B cell (primary cell): ENCODE data around the gene LSM14A. TPM values are rescaled to one million over a fixed set of nuclear protein-coding genes. Genes with fewer than 3 reads are reported as not detected.

Experiments used
- ATAC-seq: fragments of 200-7000 bp; cut with Tn5 transposase; one replicate; pipeline ENCODE4 v1.10.0; 2021; ENCODE audit warnings: low read depth, mild to moderate bottlenecking, moderate number of reproducible peaks, moderate library complexity
- CTCF ChIA-PET: fragments of 350-600 bp; sonication (Branson Sonifier 250); formaldehyde crosslinking; loops from one replicate; lab custom pipeline; 2021; ENCODE audit warnings: antibody characterized with exemption, inconsistent platforms; lab: Charles Lee
- POLR2A ChIA-PET: fragments of 350-600 bp; sonication (Branson Sonifier 250); formaldehyde crosslinking; loops from one replicate; lab custom pipeline; 2021; ENCODE audit warnings: antibody characterized with exemption; lab: Charles Lee
- DNase-seq: peaks from one replicate; pipeline ENCODE4 v3.0.0; 2013
- H2AFZ ChIP-seq: 2 replicates; pipeline ENCODE4 v1.6.1; 2012; ENCODE audit warnings: mild to moderate bottlenecking, low read depth, low read length; ENCODE audit not compliant: insufficient read depth, poor library complexity, severe bottlenecking
- H3K27ac ChIP-seq, 2 donors: 1 replicate in 1 of 2; 2 replicates in 1 of 2; pipeline ENCODE4 v1.5.1; 2012 to 2013; ENCODE audit warnings: low read length in 2 of 2, mild to moderate bottlenecking in 2 of 2, moderate library complexity in 1 of 2
- H3K27me3 ChIP-seq, 4 experiments: fragments of 200-600 bp in 1 of 4; sonication (generic) in 1 of 4; replicated peaks in 1 of 4; 1 replicate in 2 of 4; 2 replicates in 2 of 4; pipeline versions ENCODE4 v1.6.1 to v1.7.0; 2013 to 2016; ENCODE audit warnings: low read length in 3 of 4, mild to moderate bottlenecking in 2 of 4, mixed read lengths in 1 of 4, moderate library complexity in 1 of 4; ENCODE audit not compliant: insufficient read depth in 4 of 4, control insufficient read depth in 3 of 4; ENCODE audit errors: control extremely low read depth in 1 of 4
- H3K36me3 ChIP-seq, 2 experiments: replicated peaks in 1 of 2; 1 replicate in 1 of 2; 2 replicates in 1 of 2; pipeline versions ENCODE4 v1.6.1 to v1.7.1; 2013; ENCODE audit warnings: low read length in 1 of 2; ENCODE audit not compliant: insufficient read depth in 2 of 2, control insufficient read depth in 1 of 2; ENCODE audit errors: control extremely low read depth in 1 of 2, extremely low read depth in 1 of 2
- H3K4me1 ChIP-seq, 2 donors: fragments of 200-600 bp in 1 of 2; sonication (generic) in 1 of 2; 1 replicate in 1 of 2; 2 replicates in 1 of 2; pipeline versions ENCODE4 v1.5.1 to v1.6.1; 2013 to 2017; ENCODE audit warnings: low read length in 2 of 2; ENCODE audit not compliant: control insufficient read depth in 2 of 2, insufficient read depth in 2 of 2
- H3K4me2 ChIP-seq: replicated peaks from 2 replicates; pipeline ENCODE3; 2012; ENCODE audit warnings: mild to moderate bottlenecking, low read depth, low read length; ENCODE audit not compliant: poor library complexity, severe bottlenecking
- H3K4me3 ChIP-seq, 5 experiments: fragments of 200-600 bp in 1 of 5; sonication (generic) in 1 of 5; 1 replicate in 3 of 5; 2 replicates in 2 of 5; pipeline versions ENCODE4 v1.5.1 to v1.7.0; 2011 to 2016; ENCODE audit warnings: low read length in 4 of 5, mild to moderate bottlenecking in 4 of 5, low read depth in 2 of 5, control low read depth in 1 of 5, moderate library complexity in 1 of 5; ENCODE audit not compliant: insufficient read depth in 1 of 5; ENCODE audit errors: control extremely low read depth in 1 of 5, extremely low read depth in 1 of 5
- H3K79me2 ChIP-seq: fragments of 200-600 bp; sonication (generic); one replicate; pipeline ENCODE4 v1.6.0; 2016; ENCODE audit warnings: low read length; ENCODE audit not compliant: control insufficient read depth, insufficient read depth
- H3K9ac ChIP-seq: fragments of 200-600 bp; sonication (generic); 2 replicates; pipeline ENCODE4 v1.6.1; 2017; ENCODE audit warnings: mild to moderate bottlenecking, low read length, moderate library complexity
- H3K9me3 ChIP-seq, 3 donors: one replicate each; pipeline versions ENCODE4 v1.6.1 to v1.7.1; 2013; ENCODE audit warnings: low read length in 2 of 3; ENCODE audit not compliant: control insufficient read depth in 2 of 3, insufficient read depth in 1 of 3; ENCODE audit errors: control extremely low read depth in 1 of 3
- H4K20me1 ChIP-seq: 2 replicates; pipeline ENCODE4 v1.6.0; 2012; ENCODE audit warnings: mild to moderate bottlenecking, low read length; ENCODE audit not compliant: insufficient read depth, control insufficient read depth, poor library complexity, severe bottlenecking
- H3K27ac Mint-ChIP-seq: one replicate; pipeline ENCODE4 v1.8.0; 2021; ENCODE audit warnings: mixed read lengths
- H3K27me3 Mint-ChIP-seq: one replicate; pipeline ENCODE4 v1.8.0; 2021; ENCODE audit warnings: mixed read lengths
- H3K4me1 Mint-ChIP-seq: one replicate; pipeline ENCODE4 v1.8.0; 2021; ENCODE audit warnings: mixed read lengths
- H3K4me3 Mint-ChIP-seq: one replicate; pipeline ENCODE4 v1.8.0; 2021; ENCODE audit warnings: mixed read lengths
- H3K9me3 Mint-ChIP-seq: one replicate; pipeline ENCODE4 v1.8.0; 2022; ENCODE audit warnings: mixed read lengths; ENCODE audit not compliant: insufficient read depth
- EZH2 ChIP-seq: IDR thresholded peaks from 2 replicates; pipeline ENCODE4 v1.6.1; 2012; ENCODE audit warnings: borderline replicate concordance, low read depth, mild to moderate bottlenecking, moderate library complexity, low read length; ENCODE audit not compliant: insufficient read depth, poor library complexity, severe bottlenecking
- WGBS: methylation state at CpG from one replicate; pipeline ENCODE4 v1.1.5; 2013; ENCODE audit warnings: missing lambda C conversion rate; ENCODE audit not compliant: insufficient coverage; 5-methylcytosine and 5-hydroxymethylcytosine counted together
- intact Hi-C: fragments of 100-400 bp; cut with micrococcal nuclease; formaldehyde crosslinking; loops from one replicate; pipeline ENCODE4 v1.10.0; 2022
- polyA plus RNA-seq: library from polyadenylated mRNA; depleted of rRNA; stranded (reverse); fragments of >200 nt; gene quantifications from 2 replicates; pipeline ENCODE4 v1.2.3, GENCODE V29; 2012
- total RNA-seq, 2 donors: library from RNA; stranded (reverse); fragments of 120-200 nt in 1 of 2; gene quantifications; 1 replicate in 1 of 2; 2 replicates in 1 of 2; pipeline versions ENCODE4 v1.2.3 to v1.2.4, GENCODE V29; 2013 to 2022
- TF ChIP-seq, protein P1 (sequence below): fragments of 200-600 bp; IDR thresholded peaks from one replicate; pipeline ENCODE4 v1.8.0; 2022; ENCODE audit warnings: antibody characterized with exemption, mild to moderate bottlenecking

The LSM14A gene
- total and polyA plus RNA-seq, 2 donors (not counting 1 experiment from before 2014, with no cell fraction given), result 90.7 to 163 TPM

DNA sequence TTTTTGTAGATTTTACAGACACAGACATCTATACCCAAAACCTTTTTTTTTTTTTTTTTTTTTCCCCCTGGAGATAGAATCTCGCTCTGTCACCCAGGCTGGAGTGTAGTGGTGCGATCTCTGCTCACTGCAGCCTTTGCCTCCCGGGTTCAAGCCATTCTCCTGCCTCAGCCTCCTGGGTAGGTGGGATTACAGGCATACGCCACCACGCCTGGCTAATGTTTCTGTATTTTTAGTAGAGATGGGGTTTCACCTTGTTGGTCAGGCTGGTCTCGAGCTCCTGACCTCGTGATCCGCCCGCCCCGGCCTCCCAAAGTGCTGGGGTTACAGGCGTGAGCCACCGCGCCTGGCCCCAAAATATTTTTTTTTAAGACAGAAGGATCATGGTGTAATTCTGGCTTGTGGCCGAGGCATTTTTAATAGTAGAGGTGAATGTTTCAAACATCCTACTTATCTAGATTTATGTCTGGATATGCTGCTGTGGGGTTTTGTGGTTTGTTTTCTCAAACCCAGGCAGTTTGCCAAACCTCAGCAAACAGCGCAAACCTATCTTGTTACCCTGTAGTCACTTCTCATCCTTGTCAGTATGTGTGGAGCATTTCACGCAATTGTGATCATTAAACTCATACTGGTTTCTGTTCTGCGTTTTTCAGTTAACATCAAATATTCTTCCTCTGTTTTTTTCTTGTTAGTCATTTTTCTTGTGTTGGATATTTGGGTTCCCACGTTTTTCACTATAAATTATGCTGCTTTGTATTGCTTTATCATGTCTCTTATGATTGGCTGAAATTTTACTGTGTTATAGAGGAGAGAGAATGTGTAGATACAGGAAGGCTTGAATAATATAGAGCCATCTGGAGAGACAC, 45.9 kb downstream of the LSM14A start:
- Mint-ChIP-seq H3K9me3 (no peaks in the 10 kb centered on the region), H3K27ac (peak overlapping the region; percentile 51), H3K27me3 (no peaks in the 10 kb centered on the region), H3K4me1 (peaks cover 26% of the 10 kb centered on the region), H3K4me3 (peak overlapping the region; percentile 54)
- intact Hi-C loops, result loop anchor here (1.0 kb wide), 1 partner anchor 46 kb away; the partner anchor contains the start of gene LSM14A
- Histone ChIP-seq H3K27me3 (no peaks in the 10 kb centered on the region), H3K9me3 (no peaks in the 10 kb centered on the region), H2AFZ (peak overlapping the region; percentile 2), H3K4me1 (peaks cover 22 to 24% of the 10 kb centered on the region in 2 donors), H3K36me3 (peaks cover under 1 to 54% of the 10 kb centered on the region in 2 experiments), H3K79me2 (peaks cover 30% of the 10 kb centered on the region), H3K9ac (peak overlapping the region; percentile 8), H3K27ac (peak overlapping the region; percentile 53 to 77), H4K20me1 (peaks cover 3% of the 10 kb centered on the region), H3K4me2 (peak overlapping the region; percentile 28), H3K4me3 (peak overlapping the region in 1 of 5 experiments; percentile 15)
- 0% methylated on average over 1 of the region's 18 CpGs for WGBS
- ATAC-seq, result peak; percentile 71
- ChIA-PET CTCF (interaction anchor here (0.7 to 2.6 kb wide), 9 partner anchors 9 to 440 kb away, joined by 3 to 12 read pairs (median 5); partner anchors contain the start of gene LSM14A), POLR2A (interaction anchor here (0.6 to 0.9 kb wide), 2 partner anchors 15 to 16 kb away, joined by 4 to 8 read pairs; no protein-coding TSS in a partner anchor)
- peak; percentile 69 for DNase-seq
- no peak for TF ChIP-seq EZH2
- TF ChIP-seq, protein P1, sequence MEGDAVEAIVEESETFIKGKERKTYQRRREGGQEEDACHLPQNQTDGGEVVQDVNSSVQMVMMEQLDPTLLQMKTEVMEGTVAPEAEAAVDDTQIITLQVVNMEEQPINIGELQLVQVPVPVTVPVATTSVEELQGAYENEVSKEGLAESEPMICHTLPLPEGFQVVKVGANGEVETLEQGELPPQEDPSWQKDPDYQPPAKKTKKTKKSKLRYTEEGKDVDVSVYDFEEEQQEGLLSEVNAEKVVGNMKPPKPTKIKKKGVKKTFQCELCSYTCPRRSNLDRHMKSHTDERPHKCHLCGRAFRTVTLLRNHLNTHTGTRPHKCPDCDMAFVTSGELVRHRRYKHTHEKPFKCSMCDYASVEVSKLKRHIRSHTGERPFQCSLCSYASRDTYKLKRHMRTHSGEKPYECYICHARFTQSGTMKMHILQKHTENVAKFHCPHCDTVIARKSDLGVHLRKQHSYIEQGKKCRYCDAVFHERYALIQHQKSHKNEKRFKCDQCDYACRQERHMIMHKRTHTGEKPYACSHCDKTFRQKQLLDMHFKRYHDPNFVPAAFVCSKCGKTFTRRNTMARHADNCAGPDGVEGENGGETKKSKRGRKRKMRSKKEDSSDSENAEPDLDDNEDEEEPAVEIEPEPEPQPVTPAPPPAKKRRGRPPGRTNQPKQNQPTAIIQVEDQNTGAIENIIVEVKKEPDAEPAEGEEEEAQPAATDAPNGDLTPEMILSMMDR, result no peak

DNA sequence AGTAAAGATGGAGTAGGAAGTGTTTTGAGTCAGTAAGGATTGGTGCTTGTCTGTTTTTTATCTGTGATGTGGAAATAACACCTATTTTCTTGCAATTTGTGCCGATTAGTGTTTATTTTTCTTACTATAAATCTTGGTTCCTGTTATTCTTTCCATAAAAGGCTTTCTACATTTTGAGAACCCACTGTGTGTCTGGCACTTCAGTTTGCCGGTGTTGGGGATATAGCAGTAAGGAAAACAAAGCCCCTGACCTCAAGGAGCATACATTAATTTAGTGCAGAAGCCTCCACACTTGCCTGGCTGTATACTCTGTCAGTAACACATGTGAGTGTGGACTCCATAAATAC, 46.5 kb downstream of the LSM14A start:
- peaks cover 22 to 24% of the 10 kb centered on the region in 2 donors for H3K4me1 ChIP-seq
- ATAC-seq (no peak), DNase-seq (no peak)
- TF ChIP-seq, protein P1, result no peak
- TF ChIP-seq EZH2, result no peak
- peaks cover 8% of the 10 kb centered on the region for H4K20me1 ChIP-seq
- peak overlapping the region; percentile 2 for H2AFZ ChIP-seq
- CTCF ChIA-PET, result interaction anchor here (1.0 to 2.6 kb wide), 14 partner anchors 10 to 441 kb away, joined by 3 to 12 read pairs (median 4); partner anchors contain the start of gene LSM14A
- H3K4me1 Mint-ChIP-seq, result peaks cover 26% of the 10 kb centered on the region
- peak overlapping the region; percentile 11 for H3K4me3 Mint-ChIP-seq
- no CpG with 5 or more reads among the region's 2 CpGs for WGBS
- POLR2A ChIA-PET, result no interaction called here
- no peaks in the 10 kb centered on the region for H3K9me3 Mint-ChIP-seq
- peaks cover 3 to 60% of the 10 kb centered on the region in 2 experiments for H3K36me3 ChIP-seq
- H3K27ac ChIP-seq, result peak overlapping the region; percentile 53 to 77
- no peaks in the 10 kb centered on the region for H3K27me3 Mint-ChIP-seq
- peak overlapping the region; percentile 28 for H3K4me2 ChIP-seq
- no peaks in the 10 kb centered on the region for H3K9me3 ChIP-seq
- peak overlapping the region; percentile 51 for H3K27ac Mint-ChIP-seq
- intact Hi-C loops, result loop anchor here (1.0 kb wide), 1 partner anchor 46 kb away; the partner anchor contains the start of gene LSM14A
- peak overlapping the region in 1 of 5 experiments; percentile 15 for H3K4me3 ChIP-seq
- peak overlapping the region; percentile 8 for H3K9ac ChIP-seq
- H3K79me2 ChIP-seq, result peaks cover 36% of the 10 kb centered on the region
- H3K27me3 ChIP-seq, result no peaks in the 10 kb centered on the region
